Activated naive CD8-positive, alpha-beta T cell treated with anti-CD3 and anti-CD28 coated beads, Interleukin-2, amount 10 ng/mL, durations not matched to agents 7 days and 5 days (primary cell): Measurements from ENCODE around the gene IGFBP2. TPM values are rescaled to one million over a fixed set of nuclear protein-coding genes. Genes with fewer than 3 reads are reported as not detected.

Experiments
- ATAC-seq: fragments of 150-1000 bp; cut with Tn5 transposase; one replicate; pipeline ENCODE4 v1.10.0; 2021; ENCODE audit warnings: low read depth, moderate library complexity
- POLR2A ChIA-PET: fragments of 350-600 bp; sonication (Branson Sonifier 250); formaldehyde crosslinking; loops from one replicate; lab custom pipeline; 2021; ENCODE audit warnings: antibody characterized with exemption; lab: Charles Lee
- DNase-seq: peaks from one replicate; pipeline ENCODE4 v3.0.0; 2021
- H3K27ac Mint-ChIP-seq: one replicate; pipeline ENCODE4 v1.8.0; 2022; ENCODE audit warnings: mild to moderate bottlenecking, mixed read lengths
- H3K27me3 Mint-ChIP-seq: one replicate; pipeline ENCODE4 v1.8.0; 2022; ENCODE audit warnings: mild to moderate bottlenecking, moderate library complexity, mixed read lengths
- H3K36me3 Mint-ChIP-seq: one replicate; pipeline ENCODE4 v1.8.0; 2021; ENCODE audit warnings: mild to moderate bottlenecking, mixed read lengths
- H3K4me1 Mint-ChIP-seq: one replicate; pipeline ENCODE4 v1.8.0; 2021; ENCODE audit warnings: mixed read lengths
- H3K4me3 Mint-ChIP-seq: one replicate; pipeline ENCODE4 v1.8.0; 2022; ENCODE audit warnings: mild to moderate bottlenecking, moderate library complexity, mixed read lengths
- H3K9me3 Mint-ChIP-seq: one replicate; pipeline ENCODE4 v1.8.0; 2021; ENCODE audit warnings: mixed read lengths
- total RNA-seq, 2 experiments: library from RNA; stranded (reverse); gene quantifications; one replicate each; pipeline ENCODE4 v1.2.3, GENCODE V29; 2021

Gene IGFBP2
- total RNA-seq, 2 experiments from 2014 or later = 97.3 to 115 TPM

- POLR2A ChIA-PET = no interaction called here
- Mint-ChIP-seq H3K4me1 (peaks cover 32% of the 10 kb centered on the region), H3K27me3 (peaks cover 47% of the 10 kb centered on the region)
Measured at GRCh38 chr2:216636551-216637450, 3.6 kb downstream of the IGFBP2 start.

GRCh38 chr2:216637472-216637871, 4.3 kb downstream of the IGFBP2 start:
- ATAC-seq (no peak), DNase-seq (no peak)
- peaks cover 30% of the 10 kb centered on the region for H3K4me1 Mint-ChIP-seq
- POLR2A ChIA-PET = no interaction called here
- no peak overlapping the region for H3K27ac Mint-ChIP-seq
- peaks cover under 1% of the 10 kb centered on the region for H3K9me3 Mint-ChIP-seq
- peaks cover 40% of the 10 kb centered on the region for H3K27me3 Mint-ChIP-seq
- peaks cover 18% of the 10 kb centered on the region for H3K36me3 Mint-ChIP-seq
- no peak overlapping the region for H3K4me3 Mint-ChIP-seq

More at GRCh38 chr2:216636551-216637450, 3.6 kb downstream of the IGFBP2 start:
- no peak for DNase-seq
- H3K9me3 Mint-ChIP-seq = no peaks in the 10 kb centered on the region
- H3K27ac Mint-ChIP-seq = no peak overlapping the region
- ATAC-seq = no peak
- H3K4me3 Mint-ChIP-seq = peak overlapping the region; percentile 87
- peaks cover 17% of the 10 kb centered on the region for H3K36me3 Mint-ChIP-seq

GRCh38 chr2:216643986-216644659, 10.9 kb downstream of the IGFBP2 start:
- POLR2A ChIA-PET = interaction anchor here (0.6 kb wide), 1 partner anchor 474 kb away, joined by 3 read pairs; no protein-coding TSS in a partner anchor
- H3K36me3 Mint-ChIP-seq = peaks cover 45% of the 10 kb centered on the region
- no peak for DNase-seq
- H3K27ac Mint-ChIP-seq = peak overlapping the region; percentile 24
- no peak for ATAC-seq
- H3K4me3 Mint-ChIP-seq = no peak overlapping the region
- H3K4me1 Mint-ChIP-seq = peaks cover 19% of the 10 kb centered on the region
- peaks cover 2% of the 10 kb centered on the region for H3K9me3 Mint-ChIP-seq
- H3K27me3 Mint-ChIP-seq = peaks cover 2% of the 10 kb centered on the region

- H3K9me3 Mint-ChIP-seq = peaks cover 2% of the 10 kb centered on the region
- no peak for ATAC-seq
- peaks cover 2% of the 10 kb centered on the region for H3K27me3 Mint-ChIP-seq
- peaks cover 19% of the 10 kb centered on the region for H3K4me1 Mint-ChIP-seq
- no peak overlapping the region for H3K4me3 Mint-ChIP-seq
- H3K27ac Mint-ChIP-seq = peak overlapping the region; percentile 24
- peaks cover 41% of the 10 kb centered on the region for H3K36me3 Mint-ChIP-seq
- DNase-seq = no peak
- POLR2A ChIA-PET = no interaction called here
Measured at GRCh38 chr2:216644842-216645635, 11.8 kb downstream of the IGFBP2 start.

GRCh38 chr2:216645636-216645950, 12.4 kb downstream of the IGFBP2 start:
- Mint-ChIP-seq H3K4me3 (no peak overlapping the region), H3K9me3 (peaks cover 2% of the 10 kb centered on the region), H3K27me3 (peaks cover 2% of the 10 kb centered on the region), H3K4me1 (peaks cover 19% of the 10 kb centered on the region), H3K27ac (no peak overlapping the region), H3K36me3 (peaks cover 39% of the 10 kb centered on the region)
- ATAC-seq (no peak), DNase-seq (no peak)
- POLR2A ChIA-PET = no interaction called here

- POLR2A ChIA-PET = no interaction called here
- DNase-seq (no peak), ATAC-seq (no peak)
- H3K9me3 Mint-ChIP-seq = peaks cover 2% of the 10 kb centered on the region
- H3K4me3 Mint-ChIP-seq = no peak overlapping the region
- H3K4me1 Mint-ChIP-seq = peaks cover 19% of the 10 kb centered on the region
- peaks cover 39% of the 10 kb centered on the region for H3K36me3 Mint-ChIP-seq
- peaks cover 2% of the 10 kb centered on the region for H3K27me3 Mint-ChIP-seq
- peak overlapping the region; percentile 28 for H3K27ac Mint-ChIP-seq
Measured at GRCh38 chr2:216646116-216646515, 12.9 kb downstream of the IGFBP2 start.

- ATAC-seq = no peak
- no peaks in the 10 kb centered on the region for H3K9me3 Mint-ChIP-seq
- POLR2A ChIA-PET = no interaction called here
- H3K27ac Mint-ChIP-seq = no peak overlapping the region
- H3K4me3 Mint-ChIP-seq = no peak overlapping the region
- no peak for DNase-seq
- H3K4me1 Mint-ChIP-seq = peaks cover 21% of the 10 kb centered on the region
- H3K36me3 Mint-ChIP-seq = peaks cover 38% of the 10 kb centered on the region
- H3K27me3 Mint-ChIP-seq = peaks cover 9% of the 10 kb centered on the region
Measured at GRCh38 chr2:216648105-216648504, 14.9 kb downstream of the IGFBP2 start.

- Mint-ChIP-seq H3K27ac (no peak overlapping the region), H3K36me3 (peaks cover 28% of the 10 kb centered on the region), H3K4me1 (peaks cover 20% of the 10 kb centered on the region), H3K4me3 (no peak overlapping the region), H3K9me3 (no peaks in the 10 kb centered on the region), H3K27me3 (peaks cover 9% of the 10 kb centered on the region)
- POLR2A ChIA-PET = no interaction called here
- no peak for DNase-seq
- no peak for ATAC-seq
Measured at GRCh38 chr2:216649574-216649973, 16.4 kb downstream of the IGFBP2 start.

GRCh38 chr2:216650626-216651257, 17.5 kb downstream of the IGFBP2 start:
- H3K27me3 Mint-ChIP-seq = peaks cover 9% of the 10 kb centered on the region
- peaks cover 24% of the 10 kb centered on the region for H3K36me3 Mint-ChIP-seq
- H3K27ac Mint-ChIP-seq = no peak overlapping the region

GRCh38 chr2:216651351-216651881, 18.2 kb downstream of the IGFBP2 start:
- POLR2A ChIA-PET = no interaction called here
- H3K27me3 Mint-ChIP-seq = peaks cover 9% of the 10 kb centered on the region
- DNase-seq (no peak), ATAC-seq (no peak)
- H3K27ac Mint-ChIP-seq = no peak overlapping the region
- peaks cover 15% of the 10 kb centered on the region for H3K4me1 Mint-ChIP-seq
- no peaks in the 10 kb centered on the region for H3K9me3 Mint-ChIP-seq
- H3K4me3 Mint-ChIP-seq = no peak overlapping the region
- peaks cover 18% of the 10 kb centered on the region for H3K36me3 Mint-ChIP-seq

More at GRCh38 chr2:216650626-216651257, 17.5 kb downstream of the IGFBP2 start:
- no peak for ATAC-seq
- H3K4me1 Mint-ChIP-seq = peaks cover 18% of the 10 kb centered on the region
- no peak overlapping the region for H3K4me3 Mint-ChIP-seq
- POLR2A ChIA-PET = no interaction called here
- no peaks in the 10 kb centered on the region for H3K9me3 Mint-ChIP-seq
- no peak for DNase-seq

GRCh38 chr2:216652566-216652965, 19.3 kb downstream of the IGFBP2 start:
- Mint-ChIP-seq H3K36me3 (peaks cover 18% of the 10 kb centered on the region), H3K27ac (no peak overlapping the region), H3K27me3 (peaks cover 7% of the 10 kb centered on the region), H3K4me1 (peaks cover 15% of the 10 kb centered on the region), H3K9me3 (no peaks in the 10 kb centered on the region), H3K4me3 (no peak overlapping the region)
- DNase-seq (no peak), ATAC-seq (no peak)
- POLR2A ChIA-PET = no interaction called here

- H3K4me3 Mint-ChIP-seq = no peak overlapping the region
- H3K9me3 Mint-ChIP-seq = no peaks in the 10 kb centered on the region
- H3K4me1 Mint-ChIP-seq = peaks cover 14% of the 10 kb centered on the region
- H3K36me3 Mint-ChIP-seq = peaks cover 14% of the 10 kb centered on the region
- peaks cover 7% of the 10 kb centered on the region for H3K27me3 Mint-ChIP-seq
- ATAC-seq = no peak
- no peak for DNase-seq
- no peak overlapping the region for H3K27ac Mint-ChIP-seq
- POLR2A ChIA-PET = no interaction called here
Measured at GRCh38 chr2:216653093-216653799, 20.0 kb downstream of the IGFBP2 start.
